ENCODE data around the gene NPAT.

The NPAT gene

GRCh38 chr11:108144615-108145014, 77.8 kb downstream of the NPAT start:
- H3K9me3 ChIP-seq (ENCODE audit: control insufficient read depth, insufficient read depth, low read length): no peaks in the 10 kb centered on the region
- H3K4me1 ChIP-seq (ENCODE audit: control insufficient read depth, low read length): no peaks in the 10 kb centered on the region
- H3K27ac ChIP-seq (ENCODE audit: low read depth, low read length): no peak overlapping the region
- peaks cover 3% of the 10 kb centered on the region; the same call in 1 of the 2 replicates for H3F3A ChIP-seq (ENCODE audit: control insufficient read depth, insufficient read depth)
- H3K9me2 ChIP-seq (replicated peaks; ENCODE audit: control insufficient read depth, low read length): no peaks in the 10 kb centered on the region
- TF ChIP-seq EZH2phosphoT487 (IDR thresholded peaks at IDR 0.05; ENCODE audit: borderline replicate concordance, low read length) (no peak), CTCF (IDR thresholded peaks at IDR 0.05; ENCODE audit: low read depth, low read length, poor library complexity, severe bottlenecking) (no peak)
- no peaks in the 10 kb centered on the region for H3K79me2 ChIP-seq (ENCODE audit: control insufficient read depth, low read length)
- H4K20me1 ChIP-seq (ENCODE audit: control insufficient read depth, insufficient read depth, low read depth, low read length): no peaks in the 10 kb centered on the region
- no peaks in the 10 kb centered on the region for H3K27me3 ChIP-seq (ENCODE audit: control insufficient read depth, low read length)
- H3K4me3 ChIP-seq (ENCODE audit: low read length): no peak overlapping the region
- no peak overlapping the region for H3K4me2 ChIP-seq (ENCODE audit: low read length)
- peaks cover 83% of the 10 kb centered on the region for H3K36me3 ChIP-seq (ENCODE audit: control insufficient read depth, low read length)

GRCh38 chr11:108142304-108142703, 80.1 kb downstream of the NPAT start:
- Histone ChIP-seq H3K27me3 (ENCODE audit: control insufficient read depth, low read length) (no peaks in the 10 kb centered on the region), H3K4me2 (ENCODE audit: low read length) (no peak overlapping the region), H4K20me1 (ENCODE audit: control insufficient read depth, insufficient read depth, low read depth, low read length) (no peaks in the 10 kb centered on the region), H3K9me2 (replicated peaks; ENCODE audit: control insufficient read depth, low read length) (no peaks in the 10 kb centered on the region), H3K79me2 (ENCODE audit: control insufficient read depth, low read length) (no peaks in the 10 kb centered on the region), H3K4me1 (ENCODE audit: control insufficient read depth, low read length) (no peaks in the 10 kb centered on the region), H3K9me3 (ENCODE audit: control insufficient read depth, insufficient read depth, low read length) (no peaks in the 10 kb centered on the region), H3F3A (ENCODE audit: control insufficient read depth, insufficient read depth) (peaks cover 5% of the 10 kb centered on the region; the same call in 1 of the 2 replicates), H3K27ac (ENCODE audit: low read depth, low read length) (no peak overlapping the region), H3K36me3 (ENCODE audit: control insufficient read depth, low read length) (peaks cover 68% of the 10 kb centered on the region), H3K4me3 (ENCODE audit: low read length) (no peak overlapping the region)
- no peak for TF ChIP-seq CTCF (IDR thresholded peaks at IDR 0.05; ENCODE audit: low read depth, low read length, poor library complexity, severe bottlenecking)
- TF ChIP-seq EZH2phosphoT487 (IDR thresholded peaks at IDR 0.05; ENCODE audit: borderline replicate concordance, low read length): no peak

- Histone ChIP-seq H3K4me3 (ENCODE audit: low read length) (no peak overlapping the region), H3K4me1 (ENCODE audit: control insufficient read depth, low read length) (no peaks in the 10 kb centered on the region), H3F3A (ENCODE audit: control insufficient read depth, insufficient read depth) (peaks cover 18% of the 10 kb centered on the region), H3K9me3 (ENCODE audit: control insufficient read depth, insufficient read depth, low read length) (no peaks in the 10 kb centered on the region), H4K20me1 (ENCODE audit: control insufficient read depth, insufficient read depth, low read depth, low read length) (0 out of 2 replicates have a peak, but pooled peaks cover 3% of the 10 kb centered on the region), H3K27me3 (ENCODE audit: control insufficient read depth, low read length) (no peaks in the 10 kb centered on the region), H3K4me2 (ENCODE audit: low read length) (no peak overlapping the region), H3K27ac (ENCODE audit: low read depth, low read length) (no peak overlapping the region), H3K36me3 (ENCODE audit: control insufficient read depth, low read length) (peaks cover 43% of the 10 kb centered on the region), H3K79me2 (ENCODE audit: control insufficient read depth, low read length) (no peaks in the 10 kb centered on the region), H3K9me2 (replicated peaks; ENCODE audit: control insufficient read depth, low read length) (no peaks in the 10 kb centered on the region)
- TF ChIP-seq EZH2phosphoT487 (IDR thresholded peaks at IDR 0.05; ENCODE audit: borderline replicate concordance, low read length): no peak
- no peak for TF ChIP-seq CTCF (IDR thresholded peaks at IDR 0.05; ENCODE audit: low read depth, low read length, poor library complexity, severe bottlenecking)
Measured at GRCh38 chr11:108137212-108137611, 85.2 kb downstream of the NPAT start.
